Heart right ventricle (tissue), 16 donors: ENCODE data around the gene ZNF611. TPM values are rescaled to one million over a fixed set of nuclear protein-coding genes. Genes with fewer than 3 reads are reported as not detected.

ENCODE experiments used
- ATAC-seq, 8 donors: fragments of 200-7000 bp; cut with Tn5 transposase; one replicate each; pipeline ENCODE4 v1.9.1; 2020; ENCODE audit warnings: mild to moderate bottlenecking in 8 of 8, moderate library complexity in 8 of 8, moderate number of reproducible peaks in 1 of 8
- DNase-seq, 2 donors: peaks; one replicate each; pipeline ENCODE4 v3.0.0-alpha.2; 2020
- H3K27ac ChIP-seq, 10 donors: fragments of 200-600 bp; sonication (generic) in 2 of 10; one replicate each; pipeline versions ENCODE4 v1.5.0 to v1.8.0; 2020 to 2022; ENCODE audit warnings: mild to moderate bottlenecking in 3 of 10
- H3K27me3 ChIP-seq, 7 donors: fragments of 200-600 bp; one replicate each; pipeline ENCODE4 v1.8.0; 2021 to 2022; ENCODE audit warnings: mild to moderate bottlenecking in 2 of 7
- H3K36me3 ChIP-seq, 9 donors: fragments of 200-600 bp; sonication (generic) in 1 of 9; one replicate each; pipeline versions ENCODE4 v1.5.0 to v1.8.0; 2020 to 2022; ENCODE audit warnings: mild to moderate bottlenecking in 2 of 9
- H3K4me1 ChIP-seq, 9 donors: fragments of 200-600 bp; sonication (generic) in 1 of 9; one replicate each; pipeline versions ENCODE4 v1.5.0 to v1.8.0; 2020 to 2022; ENCODE audit warnings: mild to moderate bottlenecking in 4 of 9
- H3K4me3 ChIP-seq, 10 donors: fragments of 200-600 bp; sonication (generic) in 2 of 10; one replicate each; pipeline versions ENCODE4 v1.5.0 to v1.8.0; 2020 to 2022; ENCODE audit warnings: mild to moderate bottlenecking in 7 of 10, moderate library complexity in 2 of 10
- H3K9me3 ChIP-seq, 11 donors: fragments of 200-600 bp in 10 of 11; sonication (generic) in 2 of 11; one replicate each; pipeline versions ENCODE4 v1.5.0 to v1.8.0; 2013 to 2022; ENCODE audit warnings: mild to moderate bottlenecking in 2 of 11, control low read depth in 1 of 11, moderate library complexity in 1 of 11
- whole genome bisulfite sequencing, 2 donors: extraction: QIAGEN DNeasy Blood & Tissue Kit; methylation state at CpG; one replicate each; pipeline ENCODE4 v1.1.7; 2013; ENCODE audit warnings: inconsistent platforms in 1 of 2; 5-methylcytosine and 5-hydroxymethylcytosine counted together
- intact Hi-C, 10 donors: fragments of 100-400 bp; cut with DNase I; formaldehyde crosslinking; loops; one replicate each; pipeline versions ENCODE4 v1.11.1 to v1.14.2; 2022
- polyA plus RNA-seq, 2 donors: library from polyadenylated mRNA; stranded (reverse); fragments of 200-250 nt; gene quantifications; one replicate each; pipeline ENCODE4 v1.2.3, GENCODE V29; 2013
- total RNA-seq, 10 donors: library from RNA; stranded (reverse); fragmentation: NEBNext Ultra II Directional in 3 of 10; extraction: Animal tissue kit (Norgen Biotek cat#: 25700) in 3 of 10; gene quantifications; one replicate each; pipeline versions ENCODE4 v1.2.1 to v1.2.4, GENCODE V29; 2021 to 2023
- TF ChIP-seq, protein P1 (sequence below), 9 donors: fragments of 200-600 bp; sonication (generic) in 2 of 9; IDR thresholded peaks; one replicate each; pipeline versions ENCODE4 v1.5.0 to v1.8.0; 2021 to 2022; ENCODE audit warnings: antibody characterized with exemption in 9 of 9, mild to moderate bottlenecking in 5 of 9, moderate library complexity in 1 of 9
- donor health status: Arrhythmogenic right ventricular cardiomyopathy.
- donor health status: ischemic (EF 13 %, LVEDD 7.1; RV severe dilation, severe dysfunction).
- donor health status: healthy with polysubstance abuse.
- donor health status: DM: no; HTN: yes; CAD: no.
- donor health status: DM: no; HTN: no; CAD: no.
- donor health status: ischemic (EF 25% LVEDD 6.9; RV normal size, moderate dysfunction).
- donor health status: ischemic (EF 25% LVEDD 5.7; RV mildly dilated, moderate dysfunction).
- donor health status: healthy.
- donor health status: DM: yes; HTN: yes; CAD: no.
- donor health status: Ischemic cardiomyopathy.
- donor health status: ischemic (EF 35%, LVEDD 5.7; RV mildly dilated, moderate dysfunction).
- donor health status: nonischemic (EF 11% LVEDD 7.7; RV severe dilation, severe dysfunction).
- donor health status: DM: yes; HTN: yes; CAD: no.
- donor health status: PGD.
- donor health status: ischemic (EF 29% LVEDD 5.4; RV normal size, mild dysfunction).
- donor health status: nonischemic (EF 23%, LVEDD 6.1; RV moderate dilation, normal function).

Gene ZNF611
- total and polyA plus RNA-seq, 12 donors: 2.3 to 9.8 (median 7.6) TPM

DNA sequence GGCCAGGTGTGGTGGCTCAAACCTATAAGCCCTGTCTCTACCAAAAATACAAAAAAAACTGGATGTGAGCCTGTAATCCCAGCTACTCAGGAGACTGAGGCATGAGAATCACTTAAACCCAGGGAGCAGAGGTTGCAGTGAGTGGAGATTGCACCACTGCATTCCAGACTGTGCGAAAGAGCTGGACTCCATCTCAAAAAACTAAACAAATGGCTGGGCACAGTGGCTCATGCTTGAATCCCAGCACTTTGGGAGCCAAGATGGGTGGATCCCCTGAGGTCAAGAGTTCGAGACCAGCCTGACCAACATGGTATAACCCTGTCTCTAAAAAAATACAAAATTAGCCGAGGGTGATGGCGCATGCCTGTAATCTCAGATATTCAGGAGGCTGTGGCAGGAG is 61.8 kb downstream of the ZNF611 start:
- H3K4me3 ChIP-seq: no peak overlapping the region
- no peak overlapping the region for H3K27ac ChIP-seq
- peaks cover 0 to 14% (median 0%) of the 10 kb centered on the region in 9 donors for H3K36me3 ChIP-seq
- intact Hi-C loops: no loop called here
- peaks cover 0 to 15% (median 0%) of the 10 kb centered on the region in 11 donors for H3K9me3 ChIP-seq
- DNase-seq (no peak), ATAC-seq (no peak)
- H3K4me1 ChIP-seq: no peaks in the 10 kb centered on the region
- no peaks in the 10 kb centered on the region for H3K27me3 ChIP-seq
- 92 to 94% methylated on average over 4 of the region's 4 CpGs for whole genome bisulfite sequencing, 2 donors
- TF ChIP-seq, protein P1, sequence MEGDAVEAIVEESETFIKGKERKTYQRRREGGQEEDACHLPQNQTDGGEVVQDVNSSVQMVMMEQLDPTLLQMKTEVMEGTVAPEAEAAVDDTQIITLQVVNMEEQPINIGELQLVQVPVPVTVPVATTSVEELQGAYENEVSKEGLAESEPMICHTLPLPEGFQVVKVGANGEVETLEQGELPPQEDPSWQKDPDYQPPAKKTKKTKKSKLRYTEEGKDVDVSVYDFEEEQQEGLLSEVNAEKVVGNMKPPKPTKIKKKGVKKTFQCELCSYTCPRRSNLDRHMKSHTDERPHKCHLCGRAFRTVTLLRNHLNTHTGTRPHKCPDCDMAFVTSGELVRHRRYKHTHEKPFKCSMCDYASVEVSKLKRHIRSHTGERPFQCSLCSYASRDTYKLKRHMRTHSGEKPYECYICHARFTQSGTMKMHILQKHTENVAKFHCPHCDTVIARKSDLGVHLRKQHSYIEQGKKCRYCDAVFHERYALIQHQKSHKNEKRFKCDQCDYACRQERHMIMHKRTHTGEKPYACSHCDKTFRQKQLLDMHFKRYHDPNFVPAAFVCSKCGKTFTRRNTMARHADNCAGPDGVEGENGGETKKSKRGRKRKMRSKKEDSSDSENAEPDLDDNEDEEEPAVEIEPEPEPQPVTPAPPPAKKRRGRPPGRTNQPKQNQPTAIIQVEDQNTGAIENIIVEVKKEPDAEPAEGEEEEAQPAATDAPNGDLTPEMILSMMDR (IDR thresholded peaks at IDR 0.05): no peak

DNA sequence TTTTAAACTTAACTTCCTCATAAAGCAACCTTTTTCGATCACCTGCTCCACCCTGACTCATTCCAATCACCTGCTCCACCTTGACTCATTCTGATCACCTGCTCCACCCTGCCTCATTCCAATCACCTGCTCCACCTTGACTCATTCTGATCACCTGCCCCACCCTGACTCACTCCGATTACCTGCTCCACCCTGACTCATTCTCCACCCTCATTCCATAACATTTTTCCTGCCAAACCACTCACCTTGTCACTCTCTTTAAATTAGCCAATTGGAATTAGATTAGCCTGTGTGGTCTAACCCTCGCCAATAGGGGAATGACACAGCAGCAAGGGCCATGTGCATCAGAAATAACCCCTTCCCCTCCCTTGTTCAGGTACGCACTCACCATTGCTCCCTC is 64.8 kb downstream of the ZNF611 start:
- intact Hi-C loops: no loop called here
- no peak overlapping the region for H3K27ac ChIP-seq
- H3K27me3 ChIP-seq: no peaks in the 10 kb centered on the region
- ATAC-seq: no peak
- TF ChIP-seq, protein P1 (IDR thresholded peaks at IDR 0.05): no peak
- H3K4me3 ChIP-seq: no peak overlapping the region
- H3K4me1 ChIP-seq: peaks cover 0 to 2% (median 0%) of the 10 kb centered on the region in 9 donors
- no peak for DNase-seq
- peaks cover 0 to 11% (median 0%) of the 10 kb centered on the region in 11 donors for H3K9me3 ChIP-seq
- peaks cover 0 to 14% (median 0%) of the 10 kb centered on the region in 9 donors for H3K36me3 ChIP-seq
- WGBS, 2 donors: 99 to 100% methylated on average over 4 of the region's 4 CpGs

DNA sequence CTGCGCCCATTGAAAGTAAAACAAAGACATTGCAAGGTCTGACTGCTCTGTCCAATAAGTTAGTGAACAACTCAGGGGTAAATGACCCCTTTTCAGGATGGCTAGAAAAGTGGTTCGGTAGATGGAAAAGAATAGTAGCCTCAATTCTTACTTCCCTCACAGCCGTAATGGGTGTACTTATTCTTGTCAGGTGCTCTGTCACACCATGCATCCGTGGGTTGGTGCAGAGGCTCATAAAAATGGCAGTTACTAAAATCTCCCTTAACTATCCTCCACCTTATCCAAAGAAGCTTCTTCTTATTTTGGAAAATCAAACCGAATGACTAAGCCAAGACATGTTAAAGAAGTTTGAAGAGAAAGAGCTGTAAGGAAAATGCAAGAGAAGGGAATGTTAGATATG is 65.3 kb downstream of the ZNF611 start:
- intact Hi-C loops: no loop called here
- peaks cover 0 to 11% (median 0%) of the 10 kb centered on the region in 11 donors for H3K9me3 ChIP-seq
- TF ChIP-seq, protein P1 (IDR thresholded peaks at IDR 0.05): no peak
- no peak for ATAC-seq
- H3K27ac ChIP-seq: no peak overlapping the region
- no peaks in the 10 kb centered on the region for H3K27me3 ChIP-seq
- 93 to 96% methylated on average over 5 of the region's 5 CpGs for WGBS, 2 donors
- DNase-seq: no peak
- H3K36me3 ChIP-seq: peaks cover 0 to 14% (median 0%) of the 10 kb centered on the region in 9 donors
- H3K4me1 ChIP-seq: peaks cover 0 to 5% (median 0%) of the 10 kb centered on the region in 9 donors
- no peak overlapping the region for H3K4me3 ChIP-seq

DNA sequence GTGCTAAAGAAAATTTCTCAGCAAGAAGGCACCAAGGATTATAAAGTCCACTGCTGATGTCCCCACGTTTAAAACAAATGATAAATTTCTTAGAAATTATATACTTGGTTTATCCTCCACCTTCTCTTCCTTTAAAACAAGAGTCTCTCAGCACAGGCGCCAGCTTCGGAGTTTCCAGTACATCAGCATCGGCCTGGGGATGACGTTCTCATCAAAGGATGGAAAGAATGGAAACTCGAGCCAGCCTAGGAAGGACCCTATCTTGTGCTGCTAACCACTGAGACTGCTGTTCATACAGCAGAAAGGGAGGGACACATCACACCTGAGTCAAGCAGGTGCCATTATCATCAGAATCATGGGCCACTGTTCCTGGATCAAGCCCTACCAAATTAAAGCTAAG is 66.9 kb downstream of the ZNF611 start:
- Histone ChIP-seq H3K36me3 (peaks cover 0 to 17% (median 0%) of the 10 kb centered on the region in 9 donors), H3K27me3 (no peaks in the 10 kb centered on the region), H3K4me1 (peaks cover 0 to 5% (median 0%) of the 10 kb centered on the region in 9 donors), H3K4me3 (no peak overlapping the region), H3K9me3 (peaks cover 0 to 11% (median 0%) of the 10 kb centered on the region in 11 donors), H3K27ac (no peak overlapping the region)
- intact Hi-C loops: no loop called here
- TF ChIP-seq, protein P1 (IDR thresholded peaks at IDR 0.05): no peak
- DNase-seq (no peak), ATAC-seq (no peak)
- 68 to 74% methylated on average over 6 of the region's 6 CpGs for WGBS, 2 donors
